Mesothelial cell of epicardium (in vitro differentiated cells): ENCODE data around the gene ADAT1. TPM values are rescaled to one million over a fixed set of nuclear protein-coding genes. Genes with fewer than 3 reads are reported as not detected.

Source experiments
- DNase-seq, 2 experiments: peaks; one replicate each; pipeline ENCODE4 v3.0.0; 2021; ENCODE audit warnings: low spot score in 2 of 2; ENCODE audit not compliant: unreplicated experiment in 2 of 2
- H3K27ac Mint-ChIP-seq: 2 replicates; pipeline ENCODE4 v1.8.0; 2021; ENCODE audit warnings: mixed read lengths
- H3K27me3 Mint-ChIP-seq: 2 replicates; pipeline ENCODE4 v1.8.0; 2021; ENCODE audit warnings: low read depth, mixed read lengths
- H3K36me3 Mint-ChIP-seq: 2 replicates; pipeline ENCODE4 v1.8.0; 2021; ENCODE audit warnings: mixed read lengths
- H3K4me1 Mint-ChIP-seq: 2 replicates; pipeline ENCODE4 v1.8.0; 2021; ENCODE audit warnings: mixed read lengths
- H3K4me3 Mint-ChIP-seq: 2 replicates; pipeline ENCODE4 v1.8.0; 2021; ENCODE audit warnings: mild to moderate bottlenecking, moderate library complexity, mixed read lengths
- H3K9me3 Mint-ChIP-seq: 2 replicates; pipeline ENCODE4 v1.8.0; 2021; ENCODE audit warnings: mixed read lengths
- total RNA-seq: library from RNA; stranded (reverse); gene quantifications from 3 replicates; pipeline ENCODE4 v1.2.1, GENCODE V29; 2021
- TF ChIP-seq, protein P1 (sequence below): fragments of 200-600 bp; sonication (generic); IDR thresholded peaks from one replicate; pipeline ENCODE4 v1.5.0; 2021; ENCODE audit warnings: antibody characterized with exemption; ENCODE audit not compliant: unreplicated experiment

The ADAT1 gene
- total RNA-seq, 1 donor from 2014 or later: 58.7 TPM

DNA sequence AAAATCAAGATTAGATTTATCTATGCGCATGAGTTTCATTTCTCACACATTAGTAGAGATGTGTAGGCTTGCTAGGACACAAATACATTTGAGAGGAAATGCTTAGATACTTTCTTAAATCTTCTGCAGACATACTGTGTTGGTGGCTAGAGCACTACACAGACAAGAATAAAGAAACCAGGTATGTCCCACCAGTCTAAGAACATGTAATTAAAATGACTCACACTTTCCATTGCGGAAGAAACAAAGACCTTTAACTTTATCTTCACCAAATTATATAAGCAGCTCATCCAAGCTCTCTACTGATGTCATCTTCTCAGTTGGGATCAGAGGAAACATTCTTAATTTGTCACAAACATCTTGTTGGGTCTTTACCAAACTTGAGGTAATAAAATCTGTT lies 44.4 kb downstream of the ADAT1 start:
- H3K4me1 Mint-ChIP-seq: no peaks in the 10 kb centered on the region
- H3K36me3 Mint-ChIP-seq: peaks cover 29% of the 10 kb centered on the region
- DNase-seq: no peak
- H3K27ac Mint-ChIP-seq: no peak overlapping the region
- H3K9me3 Mint-ChIP-seq: no peaks in the 10 kb centered on the region
- H3K27me3 Mint-ChIP-seq: no peaks in the 10 kb centered on the region
- H3K4me3 Mint-ChIP-seq: no peak overlapping the region
- TF ChIP-seq, protein P1, sequence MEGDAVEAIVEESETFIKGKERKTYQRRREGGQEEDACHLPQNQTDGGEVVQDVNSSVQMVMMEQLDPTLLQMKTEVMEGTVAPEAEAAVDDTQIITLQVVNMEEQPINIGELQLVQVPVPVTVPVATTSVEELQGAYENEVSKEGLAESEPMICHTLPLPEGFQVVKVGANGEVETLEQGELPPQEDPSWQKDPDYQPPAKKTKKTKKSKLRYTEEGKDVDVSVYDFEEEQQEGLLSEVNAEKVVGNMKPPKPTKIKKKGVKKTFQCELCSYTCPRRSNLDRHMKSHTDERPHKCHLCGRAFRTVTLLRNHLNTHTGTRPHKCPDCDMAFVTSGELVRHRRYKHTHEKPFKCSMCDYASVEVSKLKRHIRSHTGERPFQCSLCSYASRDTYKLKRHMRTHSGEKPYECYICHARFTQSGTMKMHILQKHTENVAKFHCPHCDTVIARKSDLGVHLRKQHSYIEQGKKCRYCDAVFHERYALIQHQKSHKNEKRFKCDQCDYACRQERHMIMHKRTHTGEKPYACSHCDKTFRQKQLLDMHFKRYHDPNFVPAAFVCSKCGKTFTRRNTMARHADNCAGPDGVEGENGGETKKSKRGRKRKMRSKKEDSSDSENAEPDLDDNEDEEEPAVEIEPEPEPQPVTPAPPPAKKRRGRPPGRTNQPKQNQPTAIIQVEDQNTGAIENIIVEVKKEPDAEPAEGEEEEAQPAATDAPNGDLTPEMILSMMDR: no peak

DNA sequence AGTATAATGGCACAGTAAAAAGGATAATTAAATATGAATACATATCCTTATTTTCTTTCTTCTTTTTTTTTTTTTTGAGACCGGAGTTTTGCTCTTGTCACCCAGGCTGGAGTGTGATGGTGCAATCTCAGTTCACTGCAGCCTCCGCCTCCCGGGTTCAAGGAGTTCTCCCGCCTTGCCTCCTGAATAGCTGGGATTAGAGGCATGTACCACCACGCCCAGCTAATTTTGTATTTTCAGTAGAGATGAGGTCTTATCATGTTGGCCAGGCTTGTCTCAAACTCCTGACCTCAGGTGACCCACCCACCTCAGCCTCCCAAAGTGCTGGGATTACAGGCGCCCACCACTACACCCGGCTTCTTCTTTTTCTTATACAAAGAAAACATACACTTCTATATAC lies 44.9 kb downstream of the ADAT1 start:
- Mint-ChIP-seq H3K36me3 (peaks cover 34% of the 10 kb centered on the region), H3K27me3 (no peaks in the 10 kb centered on the region), H3K27ac (no peak overlapping the region), H3K4me1 (no peaks in the 10 kb centered on the region), H3K4me3 (no peak overlapping the region), H3K9me3 (no peaks in the 10 kb centered on the region)
- no peak for DNase-seq
- TF ChIP-seq, protein P1: no peak

DNA sequence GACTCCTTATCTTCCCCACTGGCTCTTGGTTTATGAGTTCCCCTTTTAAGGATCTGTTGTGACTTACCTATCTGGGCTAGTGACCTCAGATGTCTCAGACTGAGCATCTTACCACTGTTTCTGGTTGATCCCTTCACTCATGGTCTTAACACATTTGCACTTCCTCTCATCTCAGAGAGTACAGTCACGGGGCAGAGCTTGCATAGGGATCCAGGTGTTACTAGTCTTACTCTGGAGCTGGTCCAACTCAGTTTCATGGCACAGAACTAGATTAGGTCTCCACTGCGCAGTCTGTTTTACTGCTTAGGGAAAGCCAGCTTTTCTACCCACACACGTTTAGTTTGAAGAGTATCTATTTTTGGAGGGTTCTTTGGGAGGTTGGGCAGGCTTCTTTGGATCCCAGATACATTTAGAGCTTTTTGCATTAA lies 46.7 kb downstream of the ADAT1 start:
- Mint-ChIP-seq H3K4me1 (no peaks in the 10 kb centered on the region), H3K9me3 (no peaks in the 10 kb centered on the region), H3K27ac (no peak overlapping the region), H3K27me3 (no peaks in the 10 kb centered on the region), H3K36me3 (peaks cover 45% of the 10 kb centered on the region), H3K4me3 (no peak overlapping the region)
- DNase-seq: no peak
- TF ChIP-seq, protein P1: no peak

DNA sequence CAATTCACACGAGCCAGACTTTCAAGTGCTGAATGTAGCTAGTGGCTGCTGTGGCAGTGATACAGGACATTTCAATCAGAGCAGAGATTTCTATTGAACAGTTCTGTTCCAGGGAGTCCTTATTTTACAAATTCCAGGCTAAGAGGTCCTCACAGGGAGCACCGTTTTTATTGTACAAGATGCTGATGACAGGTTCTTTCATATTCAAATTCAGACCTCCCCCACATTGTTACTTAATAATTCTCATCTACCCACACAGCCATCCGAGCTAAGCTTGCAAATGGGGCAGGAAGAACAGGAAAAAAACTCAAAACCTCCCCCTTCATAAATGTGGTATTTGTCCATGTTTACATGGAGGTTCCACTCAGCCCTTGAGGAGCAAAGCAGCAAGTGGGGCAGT lies 47.1 kb downstream of the ADAT1 start:
- H3K27ac Mint-ChIP-seq: no peak overlapping the region
- no peaks in the 10 kb centered on the region for H3K27me3 Mint-ChIP-seq
- H3K36me3 Mint-ChIP-seq: peaks cover 48% of the 10 kb centered on the region
- no peak overlapping the region for H3K4me3 Mint-ChIP-seq
- no peak for DNase-seq
- H3K9me3 Mint-ChIP-seq: no peaks in the 10 kb centered on the region
- no peaks in the 10 kb centered on the region for H3K4me1 Mint-ChIP-seq
- TF ChIP-seq, protein P1: no peak

DNA sequence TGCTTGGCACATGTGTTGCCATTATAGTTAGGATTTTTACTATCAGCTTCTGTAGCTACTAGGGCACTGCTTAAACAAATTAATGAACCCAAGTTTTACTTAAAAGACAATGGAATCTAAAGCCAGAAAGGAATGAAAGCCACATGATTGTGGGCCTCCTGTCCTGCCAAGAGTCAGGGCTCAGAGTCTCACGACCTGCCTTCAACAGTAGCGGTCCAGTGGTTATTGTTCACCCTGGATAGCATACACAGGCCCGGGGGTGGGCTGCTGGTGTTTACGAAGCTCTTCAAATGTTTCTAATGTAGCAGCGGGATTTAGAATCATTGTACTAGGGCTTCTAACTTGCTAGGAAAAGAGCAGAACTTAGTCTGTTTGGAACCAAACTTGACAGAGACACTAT lies 49.1 kb downstream of the ADAT1 start:
- Mint-ChIP-seq H3K27ac (no peak overlapping the region), H3K9me3 (no peaks in the 10 kb centered on the region), H3K27me3 (no peaks in the 10 kb centered on the region), H3K4me1 (no peaks in the 10 kb centered on the region), H3K36me3 (peaks cover 49% of the 10 kb centered on the region), H3K4me3 (no peak overlapping the region)
- DNase-seq: no peak
- TF ChIP-seq, protein P1: no peak
